Globus pallidus (tissue), 1 donor: ENCODE data around the gene CSNK1G1.

Experiments
- DNase-seq: peaks from one replicate; pipeline ENCODE4 v3.0.0-alpha.2; 2015; ENCODE audit warnings: low spot score

CSNK1G1 gene

GRCh38 chr15:64153480-64154367, 202.2 kb downstream of the CSNK1G1 start:
- peak; percentile 91 for DNase-seq

GRCh38 chr15:64152507-64153387, 203.2 kb downstream of the CSNK1G1 start:
- peak; percentile 36 for DNase-seq

- DNase-seq, result no peak
Measured at GRCh38 chr15:64151727-64152506, 204.1 kb downstream of the CSNK1G1 start, which contains the start of gene SNX22. SNX22 (plus strand) TSS chr15:64151731; CDS start chr15:64151776, 45 bp downstream.

DNA sequence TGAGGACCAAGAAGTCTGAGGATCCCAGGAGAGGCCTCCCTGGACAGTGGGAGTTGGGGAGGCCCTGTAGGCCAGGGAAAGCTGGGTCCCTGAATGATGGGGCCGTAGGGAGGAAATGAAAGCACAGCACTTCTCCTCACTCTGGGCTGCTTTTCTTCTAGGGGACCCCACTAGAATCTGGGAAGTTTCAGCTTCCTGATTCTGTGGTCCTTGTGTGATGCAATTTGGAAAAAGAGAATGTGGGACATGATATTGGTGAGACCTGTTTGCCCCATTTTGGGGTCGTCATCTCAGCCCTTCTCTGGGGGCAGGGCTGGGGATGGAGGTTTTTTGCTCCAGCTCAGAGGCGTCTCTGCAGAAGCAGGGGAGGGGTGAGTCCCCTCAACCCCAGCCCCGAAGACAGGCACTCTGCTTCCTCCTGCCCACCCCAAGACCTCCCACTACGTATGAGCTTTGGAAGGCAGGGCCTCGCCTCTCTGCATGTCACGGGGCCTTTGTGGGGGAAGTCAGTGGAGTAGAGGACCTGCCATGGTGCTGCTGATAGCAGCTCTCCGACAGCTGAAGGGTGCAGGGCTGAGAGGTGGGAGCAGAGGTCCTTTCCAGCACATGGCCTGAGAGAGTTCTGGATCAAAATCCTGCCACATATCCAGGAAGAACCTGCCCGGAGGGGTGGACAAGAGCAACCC, 205.9 kb downstream of the CSNK1G1 start:
- no peak for DNase-seq

- DNase-seq, result no peak
Measured at GRCh38 chr15:64149424-64149823, 206.5 kb downstream of the CSNK1G1 start.

DNA sequence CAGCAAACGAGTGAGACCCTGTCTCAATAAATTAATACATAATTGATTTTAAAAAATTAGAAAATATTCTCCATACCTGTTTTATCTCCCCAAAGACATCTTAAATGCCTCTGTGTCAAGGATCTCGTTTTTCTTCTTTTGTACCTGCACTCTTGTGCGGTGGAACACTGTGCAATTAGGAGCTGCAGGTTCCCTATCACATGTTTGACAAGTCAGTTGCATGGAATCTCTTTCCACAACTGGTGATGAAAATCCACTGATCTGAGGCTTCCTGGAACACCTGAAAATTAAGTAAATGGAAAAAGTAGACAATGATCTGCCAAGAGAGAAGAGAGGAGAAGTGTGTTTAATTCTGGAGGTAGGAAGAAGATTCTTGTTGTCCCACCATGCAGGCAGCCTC, 207.4 kb downstream of the CSNK1G1 start:
- no peak for DNase-seq

GRCh38 chr15:64148168-64148567, 207.8 kb downstream of the CSNK1G1 start:
- DNase-seq, result no peak

DNA sequence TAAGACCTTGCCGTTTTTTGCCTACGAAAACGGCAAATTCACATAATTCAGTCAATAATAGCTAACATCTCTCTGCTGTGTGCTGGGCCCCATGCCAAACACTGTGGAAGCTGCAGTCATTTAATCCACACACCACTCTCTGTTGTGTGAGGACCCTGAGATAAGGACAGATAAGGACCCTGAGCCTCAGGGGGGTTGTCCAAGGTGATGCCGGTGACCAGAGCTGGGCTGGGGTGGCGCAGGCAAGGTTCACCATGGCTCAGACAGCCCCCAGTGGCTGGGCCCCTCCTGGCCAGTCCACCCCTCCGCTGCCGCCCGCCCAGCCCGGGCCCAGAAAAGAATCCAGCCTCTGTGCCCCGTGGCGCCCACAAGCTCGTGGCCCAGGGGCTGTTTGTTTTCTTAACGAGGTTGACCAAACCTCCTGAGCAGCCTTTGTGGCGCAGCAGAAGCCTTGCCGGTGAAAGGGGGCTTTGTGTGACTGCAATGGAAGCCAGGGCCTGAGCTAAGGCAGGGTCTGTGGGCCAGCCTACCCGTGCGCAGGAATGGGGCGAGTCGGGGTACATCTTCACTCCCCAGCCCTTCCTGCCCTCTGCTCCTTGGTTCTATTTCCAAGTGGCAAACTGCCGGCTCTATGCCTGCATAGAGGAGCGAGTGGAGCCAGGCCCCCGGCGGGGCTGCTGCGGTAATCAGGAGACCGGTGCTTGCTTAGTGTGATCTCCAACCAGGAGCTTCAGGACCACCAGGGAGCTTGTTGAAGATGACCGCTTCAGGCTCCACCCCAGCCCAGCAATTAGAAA, 208.9 kb downstream of the CSNK1G1 start:
- DNase-seq, result no peak

DNA sequence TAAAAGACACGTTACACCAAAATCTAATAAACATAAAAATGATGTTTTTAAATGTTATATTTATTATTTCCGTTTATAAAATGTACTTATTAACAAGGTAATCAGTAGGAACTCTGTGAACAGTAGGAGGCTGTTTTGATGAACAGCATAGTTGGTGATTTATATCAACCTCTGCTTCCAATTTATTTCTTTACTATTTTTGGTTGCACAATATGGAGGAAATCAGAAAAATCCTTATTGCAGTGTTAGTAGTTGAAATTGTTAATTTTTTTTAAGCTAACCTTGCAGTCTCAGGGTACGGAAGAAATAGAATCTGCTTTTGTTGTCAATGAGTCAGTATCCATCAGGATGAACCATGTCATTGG, 209.5 kb downstream of the CSNK1G1 start:
- DNase-seq, result no peak

DNA sequence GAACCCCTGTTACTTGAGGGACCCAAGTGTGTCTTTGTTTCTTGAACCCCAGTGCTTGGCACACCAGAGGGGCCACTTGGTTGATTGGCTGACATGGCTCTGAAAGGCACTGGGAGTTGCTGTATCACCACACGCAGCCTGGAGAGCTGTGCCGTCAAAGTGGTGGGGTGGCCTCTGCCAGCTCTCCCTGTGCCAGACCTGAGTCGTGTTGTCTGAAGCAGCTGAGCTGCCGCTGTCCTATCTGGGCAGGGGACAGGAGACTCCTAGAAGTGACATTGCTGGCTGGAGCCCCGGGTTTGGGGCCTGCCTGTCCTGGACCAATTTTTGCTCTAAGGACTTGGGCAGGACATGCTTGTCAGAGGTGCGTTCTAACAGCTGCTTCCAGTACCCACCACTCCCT, 209.9 kb downstream of the CSNK1G1 start:
- no peak for DNase-seq

GRCh38 chr15:64144565-64145281, 211.2 kb downstream of the CSNK1G1 start:
- DNase-seq, result peak; percentile 80

DNA sequence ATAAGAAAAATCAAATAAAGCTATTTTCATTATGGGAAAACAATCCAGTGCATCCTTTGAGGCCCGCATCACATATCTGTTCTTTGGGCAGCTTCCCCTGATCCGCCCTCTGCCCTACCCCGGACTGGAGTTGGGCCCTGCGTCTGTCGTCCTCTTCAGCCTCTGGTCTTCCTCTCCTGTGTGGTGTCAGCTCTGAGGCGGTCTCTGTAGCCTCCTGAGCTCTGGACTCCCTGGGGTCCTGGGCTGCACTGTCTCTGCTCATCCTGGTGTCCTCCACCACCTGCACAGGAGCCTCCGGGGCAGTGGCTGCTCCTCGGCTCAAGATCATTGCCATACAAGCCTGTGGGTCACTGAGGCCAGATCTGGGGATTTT, 211.8 kb downstream of the CSNK1G1 start:
- DNase-seq, result no peak

GRCh38 chr15:64143276-64143675, 212.7 kb downstream of the CSNK1G1 start:
- DNase-seq, result no peak

DNA sequence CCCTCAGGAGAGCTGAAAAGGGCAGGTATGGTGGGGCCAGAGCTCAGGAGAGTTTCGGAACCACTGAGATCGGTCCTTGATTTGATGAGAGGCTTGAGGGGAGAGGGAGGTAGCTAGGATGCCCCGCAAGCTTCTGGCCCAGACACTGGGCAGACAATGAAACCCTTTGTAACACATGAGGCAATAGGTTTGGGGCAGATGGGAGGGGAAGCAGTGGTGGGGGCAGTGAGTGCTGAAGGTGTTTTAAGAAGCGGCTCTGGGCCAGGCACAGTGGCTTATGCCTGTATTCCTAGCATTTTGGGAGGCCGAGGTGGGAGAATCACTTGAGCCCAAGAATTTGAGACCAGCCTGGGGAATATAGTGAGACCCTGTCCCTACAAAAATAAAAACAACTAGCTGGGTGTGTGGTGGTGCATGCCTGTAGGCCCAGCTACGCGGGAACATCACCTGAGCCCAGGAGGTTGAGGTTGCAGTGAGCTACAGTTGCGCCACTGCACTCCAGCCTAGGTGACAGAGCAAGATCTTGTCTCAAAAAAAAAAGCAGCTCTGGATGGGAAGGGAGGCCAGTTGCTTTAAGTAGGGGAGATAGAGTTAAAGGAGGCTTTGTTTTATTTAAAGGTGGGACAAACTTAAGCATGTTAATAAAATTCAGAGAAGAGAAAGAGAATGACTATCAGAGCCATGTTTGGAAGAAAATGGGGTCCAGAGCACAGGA, 214.0 kb downstream of the CSNK1G1 start:
- DNase-seq, result peak; percentile 81

GRCh38 chr15:64138331-64138941, 217.5 kb downstream of the CSNK1G1 start:
- DNase-seq, result no peak

- peak; percentile 79 for DNase-seq
Measured at GRCh38 chr15:64137226-64137833, 218.6 kb downstream of the CSNK1G1 start.

GRCh38 chr15:64136347-64136746, 219.6 kb downstream of the CSNK1G1 start:
- no peak for DNase-seq

DNA sequence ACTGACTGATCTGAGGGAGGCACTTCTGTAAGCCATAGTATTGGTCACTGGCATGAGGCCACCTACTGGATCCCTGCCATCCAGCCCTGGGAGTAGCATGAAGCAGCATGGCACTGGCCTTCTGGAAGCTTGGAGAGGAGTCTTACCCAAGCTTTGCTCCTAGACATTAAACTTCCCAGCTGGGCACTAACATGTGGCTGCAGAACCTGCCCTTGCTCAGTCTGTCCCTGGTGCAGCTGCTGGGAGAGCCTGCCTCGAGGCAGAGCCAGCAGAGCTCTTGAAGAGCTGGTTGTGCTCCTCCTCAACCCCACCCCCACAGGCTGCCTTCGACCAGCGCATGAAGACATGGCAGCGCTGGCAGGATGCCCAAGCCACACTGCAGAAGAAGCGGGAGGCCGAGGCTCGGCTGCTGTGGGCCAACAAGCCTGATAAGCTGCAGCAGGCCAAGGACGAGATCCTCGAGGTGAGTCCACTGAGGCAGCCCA, 221.6 kb downstream of the CSNK1G1 start:
- peak; percentile 76 for DNase-seq
